ENCODE results near the gene UPK3A.
A peak's percentile ranks its signal among the peaks of the same experiment; 100 is the strongest.
"Not testable (repeated sequence)": the region's sequence is repeated elsewhere in the genome, so short reads cannot be mapped to it uniquely, and the experiment has no call there.

Gene UPK3A

GRCh38 chr22:45310331-45310976 lies 25.7 kb downstream of the UPK3A start:
- DNase-seq = no peak

- no peak for DNase-seq
Observed at GRCh38 chr22:45310977-45311531, 26.3 kb downstream of the UPK3A start.

GRCh38 chr22:45312415-45312814 lies 27.7 kb downstream of the UPK3A start:
- no peak for DNase-seq

- DNase-seq = no peak
Observed at GRCh38 chr22:45312856-45313255, 28.1 kb downstream of the UPK3A start.

GRCh38 chr22:45314054-45314721 lies 29.4 kb downstream of the UPK3A start:
- no peak for DNase-seq

- no peak for DNase-seq
Observed at GRCh38 chr22:45314786-45315185, 30.0 kb downstream of the UPK3A start.

- no peak for DNase-seq
Observed at GRCh38 chr22:45316796-45317526, 32.2 kb downstream of the UPK3A start.

GRCh38 chr22:45317551-45318167 lies 32.9 kb downstream of the UPK3A start:
- no peak for DNase-seq

GRCh38 chr22:45318168-45318557 lies 33.4 kb downstream of the UPK3A start:
- peak; percentile 87 for DNase-seq

- DNase-seq = peak; percentile 42
Observed at GRCh38 chr22:45318558-45319323, 34.0 kb downstream of the UPK3A start.

GRCh38 chr22:45319324-45319685 lies 34.6 kb downstream of the UPK3A start:
- DNase-seq = no peak

GRCh38 chr22:45320357-45320976 lies 35.7 kb downstream of the UPK3A start:
- DNase-seq = no peak

GRCh38 chr22:45321827-45322226 lies 37.1 kb downstream of the UPK3A start:
- no peak for DNase-seq

GRCh38 chr22:45322873-45323525 lies 38.2 kb downstream of the UPK3A start:
- DNase-seq = no peak

- DNase-seq = no peak
Observed at GRCh38 chr22:45323695-45324094, 38.9 kb downstream of the UPK3A start.

GRCh38 chr22:45324311-45324711 lies 39.6 kb downstream of the UPK3A start:
- DNase-seq = no peak

GRCh38 chr22:45328261-45328660 lies 43.5 kb downstream of the UPK3A start:
- DNase-seq = not testable (repeated sequence)

GRCh38 chr22:45328822-45329529 lies 44.2 kb downstream of the UPK3A start:
- DNase-seq = no peak

GRCh38 chr22:45329530-45329936 lies 44.8 kb downstream of the UPK3A start:
- no peak for DNase-seq

- DNase-seq = no peak
Observed at GRCh38 chr22:45330548-45330947, 45.8 kb downstream of the UPK3A start.

- no peak for DNase-seq
Observed at GRCh38 chr22:45331486-45331885, 46.7 kb downstream of the UPK3A start.
